ENCODE results near the gene VIL1. TPM values are rescaled to one million over a fixed set of nuclear protein-coding genes. Genes with fewer than 3 reads are reported as not detected.

VIL1 gene
- total and polyA plus RNA-seq, 2 of the 13 experiments (the other 11 are each of a cell fraction or from before 2014, with no cell fraction given), result 287 to 301 TPM

DNA sequence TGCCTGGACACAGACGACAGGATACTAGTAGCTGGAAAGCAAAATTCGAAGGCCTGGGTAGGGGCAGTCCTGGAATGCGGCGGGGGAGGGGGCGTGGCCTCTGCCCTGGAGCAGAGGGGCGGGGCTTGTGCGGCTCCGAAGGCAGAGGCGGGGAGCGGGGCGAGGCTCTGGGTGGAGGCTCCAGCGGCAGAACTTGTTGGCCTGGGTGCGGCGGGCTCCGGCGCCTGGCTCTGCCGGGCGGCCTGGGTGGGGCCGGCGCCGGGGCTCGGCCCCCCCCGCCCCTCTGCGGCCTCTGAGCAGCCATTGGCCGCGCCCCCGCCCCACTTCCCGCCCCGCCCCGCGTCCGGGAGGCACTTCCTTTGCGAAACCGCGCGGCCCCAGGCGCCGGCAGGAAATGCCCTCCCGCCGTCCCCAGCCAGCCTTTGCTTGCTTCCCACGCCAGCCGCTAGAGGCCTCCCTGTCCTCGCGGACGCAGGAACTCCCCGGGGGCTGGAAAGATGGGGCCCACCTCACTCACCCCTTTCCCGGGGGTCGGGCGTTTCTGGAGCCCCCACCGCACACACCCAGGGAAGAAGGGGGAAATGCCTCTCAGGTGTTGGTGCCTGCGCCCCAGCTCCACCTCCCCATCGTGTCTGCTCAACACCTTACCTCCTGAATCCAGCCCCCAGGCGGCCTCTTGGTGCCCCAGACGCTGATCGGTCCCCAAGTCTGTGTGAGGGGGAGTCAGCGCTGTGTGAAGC lies 12.5 kb upstream of the VIL1 start (continued):
- TF ChIP-seq, protein P1, sequence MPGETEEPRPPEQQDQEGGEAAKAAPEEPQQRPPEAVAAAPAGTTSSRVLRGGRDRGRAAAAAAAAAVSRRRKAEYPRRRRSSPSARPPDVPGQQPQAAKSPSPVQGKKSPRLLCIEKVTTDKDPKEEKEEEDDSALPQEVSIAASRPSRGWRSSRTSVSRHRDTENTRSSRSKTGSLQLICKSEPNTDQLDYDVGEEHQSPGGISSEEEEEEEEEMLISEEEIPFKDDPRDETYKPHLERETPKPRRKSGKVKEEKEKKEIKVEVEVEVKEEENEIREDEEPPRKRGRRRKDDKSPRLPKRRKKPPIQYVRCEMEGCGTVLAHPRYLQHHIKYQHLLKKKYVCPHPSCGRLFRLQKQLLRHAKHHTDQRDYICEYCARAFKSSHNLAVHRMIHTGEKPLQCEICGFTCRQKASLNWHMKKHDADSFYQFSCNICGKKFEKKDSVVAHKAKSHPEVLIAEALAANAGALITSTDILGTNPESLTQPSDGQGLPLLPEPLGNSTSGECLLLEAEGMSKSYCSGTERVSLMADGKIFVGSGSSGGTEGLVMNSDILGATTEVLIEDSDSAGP (CRISPR knock-in tag; IDR thresholded peaks at IDR 0.05; ENCODE audit: borderline replicate concordance), result peak; percentile 72; the same call in 1 of the 2 replicates
- peak; percentile 64; the same call in 1 of the 2 replicates for TF ChIP-seq ZSCAN31 (CRISPR knock-in tag; IDR thresholded peaks at IDR 0.05; ENCODE audit: low read depth)
- TF ChIP-seq, protein P2, sequence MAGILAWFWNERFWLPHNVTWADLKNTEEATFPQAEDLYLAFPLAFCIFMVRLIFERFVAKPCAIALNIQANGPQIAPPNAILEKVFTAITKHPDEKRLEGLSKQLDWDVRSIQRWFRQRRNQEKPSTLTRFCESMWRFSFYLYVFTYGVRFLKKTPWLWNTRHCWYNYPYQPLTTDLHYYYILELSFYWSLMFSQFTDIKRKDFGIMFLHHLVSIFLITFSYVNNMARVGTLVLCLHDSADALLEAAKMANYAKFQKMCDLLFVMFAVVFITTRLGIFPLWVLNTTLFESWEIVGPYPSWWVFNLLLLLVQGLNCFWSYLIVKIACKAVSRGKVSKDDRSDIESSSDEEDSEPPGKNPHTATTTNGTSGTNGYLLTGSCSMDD (CRISPR knock-in tag; IDR thresholded peaks at IDR 0.05), result no peak
- TF ChIP-seq ZNF441 (CRISPR knock-in tag; IDR thresholded peaks at IDR 0.05; ENCODE audit: borderline replicate concordance), result no peak
- no peak for TF ChIP-seq PITX1 (CRISPR knock-in tag; IDR thresholded peaks at IDR 0.05)
- no peak; the same call in 1 of the 2 replicates for TF ChIP-seq ZNF367 (CRISPR knock-in tag; IDR thresholded peaks at IDR 0.05; ENCODE audit: borderline replicate concordance)
- no peak for TF ChIP-seq ZNF383 (CRISPR knock-in tag; IDR thresholded peaks at IDR 0.05; ENCODE audit: borderline replicate concordance)
- TF ChIP-seq ZNF274 (CRISPR knock-in tag; IDR thresholded peaks at IDR 0.05), result no peak
- no peak for TF ChIP-seq ZNF781 (CRISPR knock-in tag; IDR thresholded peaks at IDR 0.05; ENCODE audit: borderline replicate concordance, not compliant biosample characterization)
- no peak; the same call in 1 of the 2 replicates for TF ChIP-seq MTF2 (CRISPR knock-in tag; IDR thresholded peaks at IDR 0.05; ENCODE audit: borderline replicate concordance)
- no peak for TF ChIP-seq PAWR (CRISPR knock-in tag; IDR thresholded peaks at IDR 0.05; ENCODE audit: borderline replicate concordance)
- TF ChIP-seq, protein P3, sequence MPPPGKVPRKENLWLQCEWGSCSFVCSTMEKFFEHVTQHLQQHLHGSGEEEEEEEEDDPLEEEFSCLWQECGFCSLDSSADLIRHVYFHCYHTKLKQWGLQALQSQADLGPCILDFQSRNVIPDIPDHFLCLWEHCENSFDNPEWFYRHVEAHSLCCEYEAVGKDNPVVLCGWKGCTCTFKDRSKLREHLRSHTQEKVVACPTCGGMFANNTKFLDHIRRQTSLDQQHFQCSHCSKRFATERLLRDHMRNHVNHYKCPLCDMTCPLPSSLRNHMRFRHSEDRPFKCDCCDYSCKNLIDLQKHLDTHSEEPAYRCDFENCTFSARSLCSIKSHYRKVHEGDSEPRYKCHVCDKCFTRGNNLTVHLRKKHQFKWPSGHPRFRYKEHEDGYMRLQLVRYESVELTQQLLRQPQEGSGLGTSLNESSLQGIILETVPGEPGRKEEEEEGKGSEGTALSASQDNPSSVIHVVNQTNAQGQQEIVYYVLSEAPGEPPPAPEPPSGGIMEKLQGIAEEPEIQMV (CRISPR knock-in tag; IDR thresholded peaks at IDR 0.05; ENCODE audit: low read depth), result no peak; the same call in 1 of the 2 replicates
- peak; percentile 56; the same call in 1 of the 2 replicates for TF ChIP-seq ZNF777 (CRISPR knock-in tag; IDR thresholded peaks at IDR 0.05)
- 0 out of 2 replicates have a peak, but pooled peaks have one; percentile 28 for TF ChIP-seq RFX5 (IDR thresholded peaks at IDR 0.05; ENCODE audit: low read depth, low read length)
- TF ChIP-seq ZNF883 (CRISPR knock-in tag; IDR thresholded peaks at IDR 0.05; ENCODE audit: not compliant biosample characterization), result no peak
- TF ChIP-seq PHF20 (CRISPR knock-in tag; IDR thresholded peaks at IDR 0.05), result peak; percentile 73
- TF ChIP-seq ZNF75D (CRISPR knock-in tag; IDR thresholded peaks at IDR 0.05; ENCODE audit: borderline replicate concordance), result 0 out of 2 replicates have a peak, but pooled peaks have one; percentile 40
- TF ChIP-seq TCF7L2 (IDR thresholded peaks at IDR 0.05; ENCODE audit: low read depth, low read length), result no peak
- TF ChIP-seq, protein P4, sequence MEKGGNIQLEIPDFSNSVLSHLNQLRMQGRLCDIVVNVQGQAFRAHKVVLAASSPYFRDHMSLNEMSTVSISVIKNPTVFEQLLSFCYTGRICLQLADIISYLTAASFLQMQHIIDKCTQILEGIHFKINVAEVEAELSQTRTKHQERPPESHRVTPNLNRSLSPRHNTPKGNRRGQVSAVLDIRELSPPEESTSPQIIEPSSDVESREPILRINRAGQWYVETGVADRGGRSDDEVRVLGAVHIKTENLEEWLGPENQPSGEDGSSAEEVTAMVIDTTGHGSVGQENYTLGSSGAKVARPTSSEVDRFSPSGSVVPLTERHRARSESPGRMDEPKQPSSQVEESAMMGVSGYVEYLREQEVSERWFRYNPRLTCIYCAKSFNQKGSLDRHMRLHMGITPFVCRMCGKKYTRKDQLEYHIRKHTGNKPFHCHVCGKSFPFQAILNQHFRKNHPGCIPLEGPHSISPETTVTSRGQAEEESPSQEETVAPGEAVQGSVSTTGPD (CRISPR knock-in tag; IDR thresholded peaks at IDR 0.05), result no peak
- TF ChIP-seq, protein P5, sequence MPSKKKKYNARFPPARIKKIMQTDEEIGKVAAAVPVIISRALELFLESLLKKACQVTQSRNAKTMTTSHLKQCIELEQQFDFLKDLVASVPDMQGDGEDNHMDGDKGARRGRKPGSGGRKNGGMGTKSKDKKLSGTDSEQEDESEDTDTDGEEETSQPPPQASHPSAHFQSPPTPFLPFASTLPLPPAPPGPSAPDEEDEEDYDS (CRISPR knock-in tag; IDR thresholded peaks at IDR 0.05), result peak; percentile 24; the same call in 1 of the 2 replicates
- TF ChIP-seq, protein P6, sequence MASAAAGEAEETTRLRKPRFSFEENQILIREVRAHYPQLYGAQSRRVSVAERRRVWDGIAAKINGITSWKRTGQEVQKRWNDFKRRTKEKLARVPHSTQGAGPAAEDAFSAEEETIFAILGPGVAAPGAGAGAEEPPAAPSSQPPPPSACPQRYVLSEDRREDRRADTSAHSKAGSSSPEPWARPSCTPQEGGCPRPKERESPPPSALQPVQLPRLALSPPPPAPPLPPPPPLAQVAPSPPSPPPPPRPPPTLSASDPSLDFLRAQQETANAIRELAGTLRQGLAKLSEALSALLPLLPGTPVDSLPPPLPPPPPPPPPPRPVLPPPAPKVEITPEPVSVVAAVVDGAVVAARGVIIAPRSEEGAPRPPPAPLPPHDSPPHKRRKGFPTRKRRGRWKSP (CRISPR knock-in tag; IDR thresholded peaks at IDR 0.05), result peak; percentile 61; the same call in 1 of the 2 replicates
- TF ChIP-seq SPEN (CRISPR knock-in tag; IDR thresholded peaks at IDR 0.05; ENCODE audit: low read depth), result no peak

Measured in HepG2 (cell line).